Astrocyte of the cerebellum (primary cell): Measurements from ENCODE around the gene FBXL20.
"Not testable (repeated sequence)": the region's sequence is repeated elsewhere in the genome, so short reads cannot be mapped to it uniquely, and the experiment has no call there.

Source experiments
- DNase-seq: peaks from one replicate; pipeline ENCODE4 v3.0.0-alpha.2; 2011; ENCODE audit warnings: low read depth
- H3K4me3 ChIP-seq: 2 replicates; pipeline ENCODE4 v1.5.1; 2011; ENCODE audit warnings: mild to moderate bottlenecking, low read depth, low read length, moderate library complexity
- CTCF ChIP-seq: IDR thresholded peaks from 2 replicates; pipeline ENCODE4 v1.5.1; 2012; ENCODE audit warnings: low read length, low read depth, moderate library complexity, mild to moderate bottlenecking; ENCODE audit errors: missing control alignments
- in situ Hi-C: cut with HindIII; loops from 2 replicates; pipeline ENCODE4 v1.10.0; 2017; ENCODE audit warnings: low sequenced_read_pairs

FBXL20 gene

GRCh38 chr17:39385040-39385439 is 16.4 kb downstream of the FBXL20 start:
- no peak for TF ChIP-seq CTCF
- no peak for DNase-seq
- no peak overlapping the region for H3K4me3 ChIP-seq
- in situ Hi-C loops: no loop called here

- DNase-seq: no peak
- TF ChIP-seq CTCF: no peak
- in situ Hi-C loops: no loop called here
- no peak overlapping the region for H3K4me3 ChIP-seq
These were observed 21.3 kb downstream of the FBXL20 start for GRCh38 chr17:39380144-39380543.

GRCh38 chr17:39376434-39376833 is 25.0 kb downstream of the FBXL20 start:
- H3K4me3 ChIP-seq: no peak overlapping the region
- in situ Hi-C loops: no loop called here
- no peak for TF ChIP-seq CTCF
- DNase-seq: no peak

GRCh38 chr17:39367805-39368204 is 33.6 kb downstream of the FBXL20 start:
- H3K4me3 ChIP-seq, in situ Hi-C loops, DNase-seq: not testable (repeated sequence)

GRCh38 chr17:39365872-39366271 is 35.6 kb downstream of the FBXL20 start:
- DNase-seq: no peak
- in situ Hi-C loops: no loop called here
- H3K4me3 ChIP-seq: no peak overlapping the region
- TF ChIP-seq CTCF: no peak

- in situ Hi-C loops: no loop called here
- DNase-seq: no peak
- TF ChIP-seq CTCF: no peak
- H3K4me3 ChIP-seq: no peak overlapping the region
These were observed 36.2 kb downstream of the FBXL20 start for GRCh38 chr17:39365242-39365641.

- DNase-seq: no peak
- in situ Hi-C loops: no loop called here
- no peak overlapping the region for H3K4me3 ChIP-seq
- no peak for TF ChIP-seq CTCF
These were observed 37.0 kb downstream of the FBXL20 start for GRCh38 chr17:39364236-39365025.
